ENCODE results near the gene R3HDM1.
A peak's percentile ranks its signal among the peaks of the same experiment; 100 is the strongest.

R3HDM1 gene

GRCh38 chr2:135590619-135591260 is 59.5 kb downstream of the R3HDM1 start:
- TF ChIP-seq CTCF (IDR thresholded peaks at IDR 0.05; ENCODE audit: low read depth, low read length, missing control alignments) = no peak
- Histone ChIP-seq H3K4me3 (ENCODE audit: low read depth, low read length) (no peak overlapping the region), H3K36me3 (replicated peaks) (no peaks in the 10 kb centered on the region), H3K27me3 (replicated peaks) (no peaks in the 10 kb centered on the region), H3K27ac (no peak overlapping the region)
- in situ Hi-C loops (cut with HindIII; ENCODE audit: low pct_ligation_motif_present, low sequenced_read_pairs) = no loop called here
- no peak for DNase-seq

DNA sequence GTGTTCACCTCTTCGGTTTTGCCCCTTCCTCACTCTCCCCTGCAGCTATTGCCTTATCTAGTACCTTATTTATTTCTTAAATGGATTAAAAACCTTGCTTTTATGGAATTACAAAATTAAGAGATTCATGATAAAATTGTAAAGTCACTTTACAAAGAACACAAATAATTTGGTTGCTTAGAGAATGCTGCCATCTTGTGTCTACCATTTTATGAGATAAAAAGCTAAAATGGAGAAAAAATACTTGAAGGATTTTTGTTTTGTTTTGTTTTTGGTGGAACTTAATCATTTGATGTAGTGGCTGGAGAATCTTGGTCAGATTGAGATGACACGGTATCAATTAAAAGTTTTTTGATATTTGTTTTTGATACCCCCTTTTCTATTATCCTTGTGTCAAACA is 69.6 kb downstream of the R3HDM1 start:
- in situ Hi-C loops (cut with HindIII; ENCODE audit: low pct_ligation_motif_present, low sequenced_read_pairs) = no loop called here
- TF ChIP-seq CTCF (IDR thresholded peaks at IDR 0.05; ENCODE audit: low read depth, low read length, missing control alignments) = no peak
- DNase-seq = no peak
- no peak overlapping the region for H3K27ac ChIP-seq
- no peaks in the 10 kb centered on the region for H3K27me3 ChIP-seq (replicated peaks)
- no peak overlapping the region for H3K4me3 ChIP-seq (ENCODE audit: low read depth, low read length)
- no peaks in the 10 kb centered on the region for H3K36me3 ChIP-seq (replicated peaks)

DNA sequence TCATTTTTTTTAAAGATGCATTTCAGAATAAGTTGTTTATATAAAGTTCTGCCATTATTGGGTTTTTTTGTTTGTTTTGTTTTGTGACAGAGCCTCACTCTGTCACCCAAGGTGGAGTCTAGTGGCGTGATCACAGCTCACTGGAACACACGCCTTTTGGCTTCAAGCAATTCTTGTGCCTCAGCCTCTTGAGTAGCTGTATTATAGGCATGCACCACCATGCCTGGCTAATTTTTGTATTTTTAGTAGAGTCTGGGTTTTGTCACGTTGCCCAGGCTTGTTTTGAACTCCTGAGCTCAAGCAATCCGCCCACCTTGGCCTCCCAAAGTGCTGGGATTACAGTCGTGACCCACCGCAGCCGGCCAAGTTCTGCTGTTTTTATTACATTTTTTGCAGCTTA is 72.3 kb downstream of the R3HDM1 start:
- H3K27ac ChIP-seq = no peak overlapping the region
- no peak for DNase-seq
- H3K36me3 ChIP-seq (replicated peaks) = no peaks in the 10 kb centered on the region
- H3K27me3 ChIP-seq (replicated peaks) = no peaks in the 10 kb centered on the region
- no peak for TF ChIP-seq CTCF (IDR thresholded peaks at IDR 0.05; ENCODE audit: low read depth, low read length, missing control alignments)
- in situ Hi-C loops (cut with HindIII; ENCODE audit: low pct_ligation_motif_present, low sequenced_read_pairs) = no loop called here
- no peak overlapping the region for H3K4me3 ChIP-seq (ENCODE audit: low read depth, low read length)

GRCh38 chr2:135607561-135607960 is 76.3 kb downstream of the R3HDM1 start:
- Histone ChIP-seq H3K27ac (no peak overlapping the region), H3K27me3 (replicated peaks) (no peaks in the 10 kb centered on the region), H3K36me3 (replicated peaks) (no peaks in the 10 kb centered on the region), H3K4me3 (ENCODE audit: low read depth, low read length) (no peak overlapping the region)
- DNase-seq = peak; percentile 16
- in situ Hi-C loops (cut with HindIII; ENCODE audit: low pct_ligation_motif_present, low sequenced_read_pairs) = no loop called here
- no peak for TF ChIP-seq CTCF (IDR thresholded peaks at IDR 0.05; ENCODE audit: low read depth, low read length, missing control alignments)

GRCh38 chr2:135612319-135612718 is 81.0 kb downstream of the R3HDM1 start:
- TF ChIP-seq CTCF (IDR thresholded peaks at IDR 0.05; ENCODE audit: low read depth, low read length, missing control alignments) = no peak
- Histone ChIP-seq H3K4me3 (ENCODE audit: low read depth, low read length) (no peak overlapping the region), H3K27ac (no peak overlapping the region), H3K36me3 (replicated peaks) (no peaks in the 10 kb centered on the region), H3K27me3 (replicated peaks) (no peaks in the 10 kb centered on the region)
- DNase-seq = no peak
- in situ Hi-C loops (cut with HindIII; ENCODE audit: low pct_ligation_motif_present, low sequenced_read_pairs) = no loop called here

GRCh38 chr2:135615404-135615803 is 84.1 kb downstream of the R3HDM1 start:
- in situ Hi-C loops (cut with HindIII; ENCODE audit: low pct_ligation_motif_present, low sequenced_read_pairs) = no loop called here
- TF ChIP-seq CTCF (IDR thresholded peaks at IDR 0.05; ENCODE audit: low read depth, low read length, missing control alignments) = no peak
- H3K36me3 ChIP-seq (replicated peaks) = no peaks in the 10 kb centered on the region
- H3K4me3 ChIP-seq (ENCODE audit: low read depth, low read length) = no peak overlapping the region
- H3K27me3 ChIP-seq (replicated peaks) = no peaks in the 10 kb centered on the region
- no peak for DNase-seq
- H3K27ac ChIP-seq = no peak overlapping the region

Measured in brain microvascular endothelial cell (primary cell).